Mesothelial cell of epicardium (in vitro differentiated cells): ENCODE data around the gene DUSP9. TPM values are rescaled to one million over a fixed set of nuclear protein-coding genes. Genes with fewer than 3 reads are reported as not detected.

Experiments used
- DNase-seq, 2 experiments: peaks; one replicate each; pipeline ENCODE4 v3.0.0; 2021; ENCODE audit warnings: low spot score in 2 of 2; ENCODE audit not compliant: unreplicated experiment in 2 of 2
- H3K27ac Mint-ChIP-seq: 2 replicates; pipeline ENCODE4 v1.8.0; 2021; ENCODE audit warnings: mixed read lengths
- H3K27me3 Mint-ChIP-seq: 2 replicates; pipeline ENCODE4 v1.8.0; 2021; ENCODE audit warnings: low read depth, mixed read lengths
- H3K36me3 Mint-ChIP-seq: 2 replicates; pipeline ENCODE4 v1.8.0; 2021; ENCODE audit warnings: mixed read lengths
- H3K4me1 Mint-ChIP-seq: 2 replicates; pipeline ENCODE4 v1.8.0; 2021; ENCODE audit warnings: mixed read lengths
- H3K4me3 Mint-ChIP-seq: 2 replicates; pipeline ENCODE4 v1.8.0; 2021; ENCODE audit warnings: mild to moderate bottlenecking, moderate library complexity, mixed read lengths
- H3K9me3 Mint-ChIP-seq: 2 replicates; pipeline ENCODE4 v1.8.0; 2021; ENCODE audit warnings: mixed read lengths
- total RNA-seq: library from RNA; stranded (reverse); gene quantifications from 3 replicates; pipeline ENCODE4 v1.2.1, GENCODE V29; 2021
- TF ChIP-seq, protein P1 (sequence below): fragments of 200-600 bp; sonication (generic); IDR thresholded peaks from one replicate; pipeline ENCODE4 v1.5.0; 2021; ENCODE audit warnings: antibody characterized with exemption; ENCODE audit not compliant: unreplicated experiment

Gene DUSP9
- total RNA-seq, 1 donor from 2014 or later = 3.7 TPM

- H3K4me3 Mint-ChIP-seq = no peak overlapping the region
- peaks cover 41% of the 10 kb centered on the region for H3K27me3 Mint-ChIP-seq
- peaks cover 15% of the 10 kb centered on the region for H3K4me1 Mint-ChIP-seq
- peaks cover 3% of the 10 kb centered on the region for H3K9me3 Mint-ChIP-seq
- no peak for DNase-seq
- H3K27ac Mint-ChIP-seq = no peak overlapping the region
- TF ChIP-seq, protein P1, sequence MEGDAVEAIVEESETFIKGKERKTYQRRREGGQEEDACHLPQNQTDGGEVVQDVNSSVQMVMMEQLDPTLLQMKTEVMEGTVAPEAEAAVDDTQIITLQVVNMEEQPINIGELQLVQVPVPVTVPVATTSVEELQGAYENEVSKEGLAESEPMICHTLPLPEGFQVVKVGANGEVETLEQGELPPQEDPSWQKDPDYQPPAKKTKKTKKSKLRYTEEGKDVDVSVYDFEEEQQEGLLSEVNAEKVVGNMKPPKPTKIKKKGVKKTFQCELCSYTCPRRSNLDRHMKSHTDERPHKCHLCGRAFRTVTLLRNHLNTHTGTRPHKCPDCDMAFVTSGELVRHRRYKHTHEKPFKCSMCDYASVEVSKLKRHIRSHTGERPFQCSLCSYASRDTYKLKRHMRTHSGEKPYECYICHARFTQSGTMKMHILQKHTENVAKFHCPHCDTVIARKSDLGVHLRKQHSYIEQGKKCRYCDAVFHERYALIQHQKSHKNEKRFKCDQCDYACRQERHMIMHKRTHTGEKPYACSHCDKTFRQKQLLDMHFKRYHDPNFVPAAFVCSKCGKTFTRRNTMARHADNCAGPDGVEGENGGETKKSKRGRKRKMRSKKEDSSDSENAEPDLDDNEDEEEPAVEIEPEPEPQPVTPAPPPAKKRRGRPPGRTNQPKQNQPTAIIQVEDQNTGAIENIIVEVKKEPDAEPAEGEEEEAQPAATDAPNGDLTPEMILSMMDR = no peak
- H3K36me3 Mint-ChIP-seq = no peaks in the 10 kb centered on the region
These were observed 6.8 kb upstream of the DUSP9 start for GRCh38 chrX:153640045-153640686.

DNA sequence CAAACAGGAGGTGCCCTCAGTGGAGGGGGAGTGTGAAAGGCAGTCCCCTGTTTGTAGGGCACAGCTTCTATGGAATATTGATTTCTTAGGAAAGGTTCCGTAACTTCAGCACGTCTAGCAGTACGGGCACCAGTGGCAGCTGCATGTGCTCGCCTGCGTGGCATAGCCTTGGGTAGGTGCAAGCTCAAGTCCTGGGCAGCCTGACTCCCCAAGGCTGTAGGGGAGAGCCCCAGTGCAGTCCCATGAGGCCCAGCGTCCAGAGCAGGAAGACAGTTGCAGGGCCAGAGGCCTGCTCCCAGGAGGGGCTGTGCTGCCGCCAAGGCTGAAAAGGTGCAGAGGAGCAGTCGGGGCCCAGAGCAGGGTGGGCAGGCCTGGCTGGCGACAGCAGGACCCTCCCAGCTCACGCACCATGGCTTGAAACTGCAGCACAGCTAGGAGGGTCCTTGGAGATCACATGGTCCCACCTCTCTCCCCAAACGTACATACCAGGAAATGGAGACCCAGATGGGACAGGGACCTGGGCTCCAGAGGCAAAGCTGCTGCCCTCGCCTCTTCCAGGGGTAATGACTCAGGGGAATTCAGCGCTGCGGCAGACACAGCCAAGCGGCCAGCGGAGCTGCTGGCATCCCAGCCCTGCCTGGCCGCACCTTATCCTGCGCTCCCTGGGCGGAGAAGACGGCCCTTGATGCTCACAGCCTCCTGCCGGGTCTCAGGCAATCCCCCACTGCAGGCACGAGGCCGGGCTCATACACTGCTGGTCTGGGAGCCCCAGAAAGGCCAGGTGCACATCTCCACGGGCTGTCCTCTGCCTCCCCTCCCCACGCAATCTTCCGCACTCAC, 6.0 kb upstream of the DUSP9 start:
- TF ChIP-seq, protein P1 = no peak
- peak overlapping the region; percentile 31 for H3K4me3 Mint-ChIP-seq
- H3K9me3 Mint-ChIP-seq = peaks cover 3% of the 10 kb centered on the region
- H3K4me1 Mint-ChIP-seq = peaks cover 15% of the 10 kb centered on the region
- H3K36me3 Mint-ChIP-seq = no peaks in the 10 kb centered on the region
- no peak overlapping the region for H3K27ac Mint-ChIP-seq
- H3K27me3 Mint-ChIP-seq = peaks cover 49% of the 10 kb centered on the region
- no peak for DNase-seq

GRCh38 chrX:153641627-153642026, 5.4 kb upstream of the DUSP9 start:
- Mint-ChIP-seq H3K27me3 (peaks cover 55% of the 10 kb centered on the region), H3K4me3 (peak overlapping the region; percentile 31), H3K9me3 (peaks cover 3% of the 10 kb centered on the region), H3K4me1 (peaks cover 15% of the 10 kb centered on the region), H3K27ac (no peak overlapping the region), H3K36me3 (no peaks in the 10 kb centered on the region)
- TF ChIP-seq, protein P1 = no peak
- no peak for DNase-seq

DNA sequence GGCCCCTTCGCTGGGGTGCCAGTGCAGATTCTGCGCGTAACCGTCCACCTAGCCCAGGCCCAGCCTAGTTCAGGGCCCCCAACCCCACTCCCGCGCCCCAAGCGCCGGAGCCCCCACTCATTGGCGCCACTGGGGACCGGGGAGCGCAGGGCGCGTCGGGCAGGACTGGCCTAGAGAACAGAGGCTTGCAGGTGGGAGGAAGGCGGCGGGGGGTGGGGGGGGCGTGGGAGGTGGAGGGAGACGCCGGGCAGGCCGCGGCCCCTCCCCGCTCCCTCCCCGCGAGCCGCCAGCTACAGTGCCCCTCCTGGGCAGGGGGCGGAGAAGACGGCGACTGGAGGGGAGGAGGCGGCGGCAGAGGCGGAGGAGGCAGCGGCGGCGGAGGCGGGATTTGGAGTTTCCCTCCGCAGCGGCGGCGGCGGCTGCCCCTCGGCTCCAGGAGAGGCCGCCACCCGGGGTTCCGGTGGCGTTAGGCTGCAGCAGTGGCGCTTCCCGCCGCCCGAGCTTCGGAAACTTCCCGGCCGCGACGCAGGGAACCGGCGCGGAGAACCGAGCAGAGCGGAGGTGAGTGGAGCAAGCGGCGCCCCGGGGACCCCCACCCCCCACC, 4.8 kb upstream of the DUSP9 start:
- no peak overlapping the region for H3K27ac Mint-ChIP-seq
- H3K9me3 Mint-ChIP-seq = peaks cover 3% of the 10 kb centered on the region
- peaks cover 56% of the 10 kb centered on the region for H3K27me3 Mint-ChIP-seq
- H3K36me3 Mint-ChIP-seq = no peaks in the 10 kb centered on the region
- TF ChIP-seq, protein P1 = no peak
- no peak overlapping the region for H3K4me3 Mint-ChIP-seq
- no peak for DNase-seq
- peaks cover 15% of the 10 kb centered on the region for H3K4me1 Mint-ChIP-seq

GRCh38 chrX:153642655-153643430, 4.2 kb upstream of the DUSP9 start:
- Mint-ChIP-seq H3K4me3 (peak overlapping the region; percentile 54), H3K36me3 (no peaks in the 10 kb centered on the region), H3K27ac (no peak overlapping the region), H3K9me3 (peaks cover 3% of the 10 kb centered on the region), H3K4me1 (peaks cover 12% of the 10 kb centered on the region), H3K27me3 (peaks cover 60% of the 10 kb centered on the region)
- no peak for DNase-seq
- TF ChIP-seq, protein P1 = no peak
